Pulmonary artery endothelial cell (primary cell): ENCODE measurements around the gene ACY1. TPM values are rescaled to one million over a fixed set of nuclear protein-coding genes. Genes with fewer than 3 reads are reported as not detected.
A peak's percentile ranks its signal among the peaks of the same experiment; 100 is the strongest.
"Not testable (repeated sequence)": the region's sequence is repeated elsewhere in the genome, so short reads cannot be mapped to it uniquely, and the experiment has no call there.

Experiments used
- DNase-seq: peaks from one replicate; pipeline ENCODE4 v3.0.0-alpha.2; 2011; ENCODE audit warnings: low read depth, low spot score
- total RNA-seq: library from RNA; depleted of rRNA; stranded (reverse); fragments of >200 nt; gene quantifications from 2 replicates; pipeline ENCODE4 v1.2.3, GENCODE V29; 2014

ACY1 gene
- total RNA-seq, 1 donor from 2014 or later, result 23.7 TPM

DNA sequence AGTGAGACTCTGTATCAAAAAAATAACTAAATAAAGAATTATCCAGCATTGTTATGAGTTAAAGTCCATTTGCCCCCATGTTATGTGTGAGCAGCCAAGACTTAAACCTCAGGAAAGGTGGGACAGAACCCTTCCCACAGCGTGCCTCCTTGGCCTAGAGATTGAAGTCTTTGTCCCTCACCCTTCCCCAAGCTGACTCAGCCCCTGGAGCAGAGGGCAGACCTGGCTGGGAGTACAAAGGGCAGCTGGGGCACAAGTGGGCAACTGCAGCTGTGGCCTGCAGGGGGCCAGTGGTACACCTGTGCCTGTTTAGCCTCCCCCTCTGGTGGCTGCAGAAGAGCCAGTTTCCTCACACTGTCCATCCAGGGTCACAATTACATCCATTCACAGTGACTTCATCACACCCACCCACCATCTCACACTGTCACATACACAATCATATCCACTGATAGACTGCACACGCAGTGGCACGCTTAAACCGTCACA lies 940 bp upstream of the ACY1 start:
- no peak for DNase-seq

DNA sequence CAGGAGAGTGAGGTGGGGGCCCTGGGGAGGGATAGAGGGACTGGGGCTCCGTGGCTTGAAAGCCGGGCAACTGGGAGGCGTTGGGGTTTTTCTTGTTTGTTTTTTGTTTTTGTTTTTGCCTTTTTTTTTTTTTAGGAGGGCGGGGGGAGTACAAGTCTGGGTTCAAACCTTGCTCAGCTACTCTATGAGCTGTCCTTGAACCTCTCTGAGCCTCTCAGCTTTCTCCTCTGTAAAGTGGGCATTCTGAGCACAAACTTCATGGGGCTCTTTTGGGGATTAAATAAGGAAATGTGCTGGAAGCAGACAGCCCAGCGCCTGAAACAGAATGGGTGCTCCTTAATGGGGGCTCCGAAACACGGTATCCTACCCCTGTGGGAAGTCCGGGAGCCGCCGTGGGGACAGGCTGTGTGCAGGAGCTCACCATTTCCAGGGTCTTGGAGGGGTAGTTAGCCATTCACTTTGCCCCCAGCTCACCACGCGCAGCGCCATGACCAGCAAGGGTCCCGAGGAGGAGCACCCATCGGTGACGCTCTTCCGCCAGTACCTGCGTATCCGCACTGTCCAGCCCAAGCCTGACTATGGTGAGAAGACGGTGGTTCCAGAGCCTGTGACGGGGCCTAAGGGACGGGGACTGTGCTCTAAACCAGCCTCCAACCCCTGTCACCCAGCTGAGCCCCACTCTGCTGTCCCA lies 388 bp downstream of the ACY1 start:
- no peak for DNase-seq

DNA sequence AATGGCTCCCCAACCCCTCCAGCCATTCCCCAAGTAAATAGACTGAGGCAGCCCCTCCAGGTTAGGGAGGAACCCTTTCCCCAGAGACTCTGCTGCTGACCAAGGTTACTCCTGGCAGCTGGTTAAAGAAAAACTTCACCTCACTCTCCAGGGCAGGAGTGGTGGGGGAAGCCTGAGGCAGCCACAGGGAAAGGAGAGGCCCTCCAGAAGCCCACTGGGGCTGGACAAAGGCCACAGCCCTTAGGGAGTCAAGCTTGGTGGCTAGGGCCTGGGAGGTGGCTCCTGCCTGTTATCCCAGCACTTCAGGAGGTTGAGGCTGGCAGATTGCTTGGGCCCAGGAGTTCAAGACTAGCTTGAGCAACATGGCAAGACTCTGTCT lies 923 bp downstream of the ACY1 start:
- no peak for DNase-seq

DNA sequence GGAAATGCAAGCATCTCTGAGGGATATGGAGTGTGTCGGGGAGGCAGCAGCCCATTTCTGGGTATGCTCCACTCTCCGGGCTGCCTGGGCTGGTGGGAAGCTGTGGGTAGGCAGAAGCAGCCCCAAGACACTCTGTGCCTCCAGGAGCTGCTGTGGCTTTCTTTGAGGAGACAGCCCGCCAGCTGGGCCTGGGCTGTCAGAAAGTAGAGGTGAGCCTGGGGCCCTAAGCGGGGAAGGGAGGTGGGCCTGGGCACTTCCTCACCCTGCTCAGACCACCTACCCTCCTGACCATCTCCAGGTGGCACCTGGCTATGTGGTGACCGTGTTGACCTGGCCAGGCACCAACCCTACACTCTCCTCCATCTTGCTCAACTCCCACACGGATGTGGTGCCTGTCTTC lies 1.7 kb downstream of the ACY1 start:
- no peak for DNase-seq

DNA sequence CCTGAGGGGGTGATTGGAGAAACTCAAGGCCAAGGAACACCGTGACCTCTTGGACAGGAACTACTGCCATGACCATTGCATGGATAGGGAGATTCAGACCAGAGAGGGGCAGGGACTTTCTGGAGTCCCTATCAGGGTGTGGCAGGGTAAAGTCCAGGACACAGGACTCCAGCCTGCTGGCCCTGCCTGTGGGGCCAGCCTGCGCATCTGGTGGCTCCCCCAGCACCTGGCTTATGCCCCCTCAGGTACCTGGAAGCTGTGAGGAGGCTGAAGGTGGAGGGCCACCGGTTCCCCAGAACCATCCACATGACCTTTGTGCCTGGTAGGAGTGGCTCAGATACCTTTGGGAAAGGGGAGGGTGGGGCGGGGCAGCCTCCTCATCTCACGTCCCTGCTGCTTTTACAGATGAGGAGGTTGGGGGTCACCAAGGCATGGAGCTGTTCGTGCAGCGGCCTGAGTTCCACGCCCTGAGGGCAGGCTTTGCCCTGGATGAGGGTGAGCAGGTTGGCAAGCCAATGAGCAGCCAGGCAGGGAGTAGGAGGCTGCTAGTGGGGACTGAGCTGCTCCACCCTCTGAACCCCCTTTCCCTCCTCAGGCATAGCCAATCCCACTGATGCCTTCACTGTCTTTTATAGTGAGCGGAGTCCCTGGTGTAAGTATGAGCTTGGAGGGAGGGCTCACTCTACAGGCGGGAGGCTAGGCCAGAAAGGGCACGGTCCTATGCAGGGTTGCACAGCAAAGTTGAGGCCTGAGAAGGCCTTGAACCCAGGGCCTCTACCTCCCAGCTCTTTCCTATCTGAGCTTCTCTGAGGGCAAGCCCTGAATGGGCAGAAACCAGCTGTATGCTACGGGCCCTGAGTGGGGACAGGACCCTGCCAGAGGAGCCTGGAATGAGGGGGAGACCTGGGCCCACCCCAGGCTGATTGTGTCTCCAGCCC lies 2.9 kb downstream of the ACY1 start:
- DNase-seq, result no peak

DNA sequence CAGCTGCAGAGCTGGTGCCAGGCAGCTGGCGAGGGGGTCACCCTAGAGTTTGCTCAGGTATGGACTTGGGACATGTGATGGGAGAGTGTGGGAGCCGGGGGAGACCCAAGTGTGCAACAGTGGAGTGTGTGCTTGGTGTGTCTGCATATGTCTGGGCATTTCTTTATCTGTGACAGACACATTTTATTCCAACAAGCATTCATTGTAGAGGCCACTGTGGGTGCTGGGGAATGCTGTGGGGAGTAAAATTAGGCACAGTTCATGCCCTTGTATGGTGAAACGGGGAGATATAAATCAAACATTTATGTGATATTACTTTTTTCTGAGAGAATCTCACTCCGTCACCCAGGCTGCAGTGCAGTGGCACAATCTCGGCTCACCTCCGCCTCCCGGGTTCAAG lies 4.2 kb downstream of the ACY1 start:
- no peak for DNase-seq

DNA sequence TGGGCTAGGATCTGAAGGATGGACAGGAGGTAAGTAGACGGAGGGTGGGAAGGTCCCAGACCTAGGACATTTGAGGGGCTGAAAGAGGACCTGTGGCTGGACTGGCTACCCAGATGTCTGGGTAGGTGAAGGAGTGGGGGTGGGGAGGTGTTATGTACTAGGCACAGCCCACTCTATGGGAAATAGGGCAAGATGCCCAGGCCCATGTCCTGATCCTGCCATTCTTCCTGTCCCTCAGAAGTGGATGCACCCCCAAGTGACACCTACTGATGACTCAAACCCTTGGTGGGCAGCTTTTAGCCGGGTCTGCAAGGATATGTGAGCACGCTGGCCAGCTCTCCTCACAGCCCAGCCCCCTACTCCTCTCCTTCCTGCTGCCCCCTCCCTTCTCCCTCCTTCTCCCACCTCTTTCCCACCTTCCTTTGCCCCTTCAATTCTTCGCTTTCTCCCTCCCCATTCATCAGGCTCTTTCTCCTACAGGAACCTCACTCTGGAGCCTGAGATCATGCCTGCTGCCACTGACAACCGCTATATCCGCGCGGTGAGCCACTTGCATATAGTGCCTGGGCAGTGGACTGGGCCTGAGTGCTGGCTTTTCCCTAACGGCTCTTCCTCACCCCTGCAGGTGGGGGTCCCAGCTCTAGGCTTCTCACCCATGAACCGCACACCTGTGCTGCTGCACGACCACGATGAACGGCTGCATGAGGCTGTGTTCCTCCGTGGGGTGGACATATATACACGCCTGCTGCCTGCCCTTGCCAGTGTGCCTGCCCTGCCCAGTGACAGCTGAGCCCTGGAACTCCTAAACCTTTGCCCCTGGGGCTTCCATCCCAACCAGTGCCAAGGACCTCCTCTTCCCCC lies 5.2 kb downstream of the ACY1 start:
- no peak for DNase-seq

DNA sequence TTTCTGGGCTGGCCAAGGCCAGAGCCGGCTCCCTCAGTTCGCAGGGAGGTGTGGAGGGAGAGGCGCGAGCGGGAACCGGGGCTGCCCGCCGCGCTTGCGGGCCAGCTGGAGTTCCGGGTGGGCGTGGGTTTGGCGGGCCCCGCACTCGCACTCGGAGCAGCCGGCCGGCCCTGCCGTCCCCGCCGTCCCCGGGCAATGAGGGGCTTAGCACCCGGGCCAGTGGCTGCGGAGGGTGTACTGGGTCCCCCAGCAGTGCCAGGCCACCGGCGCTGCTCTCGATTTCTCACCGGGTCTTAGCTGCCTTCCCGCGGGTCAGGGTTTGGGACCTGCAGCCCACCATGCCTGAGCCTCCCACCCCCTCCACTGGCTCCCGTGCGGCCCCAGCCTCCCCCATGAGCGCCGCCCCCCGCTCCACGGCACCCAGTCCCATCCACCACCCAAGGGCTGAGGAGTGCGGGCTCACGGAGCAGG lies 7.2 kb downstream of the ACY1 start:
- DNase-seq, result not testable (repeated sequence)

DNA sequence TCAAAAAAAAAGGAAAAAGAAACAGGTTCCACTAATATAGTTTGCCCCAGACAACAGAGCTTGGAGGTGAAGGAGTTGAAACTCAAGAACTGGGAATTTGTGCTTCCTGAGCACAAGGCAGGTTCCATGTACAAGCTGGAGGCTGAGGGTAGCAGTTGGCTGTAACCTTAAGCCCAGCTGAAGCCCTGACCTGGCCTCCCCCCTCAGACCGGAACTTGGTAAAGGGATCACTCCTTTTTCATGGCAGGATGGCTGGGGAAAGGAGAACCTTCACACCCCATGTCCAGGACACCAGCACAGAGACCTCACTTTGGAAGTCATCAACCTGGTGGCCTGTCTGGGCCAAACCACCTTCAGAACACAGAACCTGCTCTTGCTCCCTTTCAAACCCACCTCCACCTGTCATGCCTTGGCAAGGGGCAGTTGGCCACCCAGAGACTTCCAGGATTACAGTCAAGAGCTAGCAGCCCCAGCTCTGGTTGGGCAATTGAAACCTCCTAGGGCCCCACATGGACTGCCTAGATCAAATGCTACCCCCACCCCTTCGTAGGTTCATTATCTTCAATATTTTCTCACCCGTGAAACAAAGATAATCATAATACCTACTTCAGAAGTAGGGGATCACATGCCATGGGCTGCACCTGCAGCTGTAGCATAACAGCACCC lies 8.8 kb downstream of the ACY1 start:
- no peak for DNase-seq

DNA sequence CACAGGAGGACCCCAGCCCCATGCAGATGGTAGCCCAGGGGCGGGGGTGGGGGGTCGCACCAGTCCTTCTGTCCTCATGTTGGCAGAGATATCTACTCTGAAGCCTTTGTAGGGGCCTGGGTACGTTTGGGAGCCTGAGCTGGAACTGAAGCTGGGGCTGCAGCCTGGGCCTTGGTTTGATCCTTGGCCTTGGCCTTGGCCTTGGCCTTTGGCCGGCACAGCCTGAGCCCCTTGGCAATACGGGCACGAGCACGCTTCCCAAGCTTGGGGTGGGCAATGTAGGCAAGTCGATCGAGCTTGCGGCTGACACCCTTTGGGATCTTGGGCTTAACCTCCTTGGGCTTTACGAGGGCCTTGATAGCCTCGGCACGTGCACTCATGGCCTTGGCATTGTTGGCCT lies 10.3 kb downstream of the ACY1 start:
- DNase-seq, result not testable (repeated sequence)

DNA sequence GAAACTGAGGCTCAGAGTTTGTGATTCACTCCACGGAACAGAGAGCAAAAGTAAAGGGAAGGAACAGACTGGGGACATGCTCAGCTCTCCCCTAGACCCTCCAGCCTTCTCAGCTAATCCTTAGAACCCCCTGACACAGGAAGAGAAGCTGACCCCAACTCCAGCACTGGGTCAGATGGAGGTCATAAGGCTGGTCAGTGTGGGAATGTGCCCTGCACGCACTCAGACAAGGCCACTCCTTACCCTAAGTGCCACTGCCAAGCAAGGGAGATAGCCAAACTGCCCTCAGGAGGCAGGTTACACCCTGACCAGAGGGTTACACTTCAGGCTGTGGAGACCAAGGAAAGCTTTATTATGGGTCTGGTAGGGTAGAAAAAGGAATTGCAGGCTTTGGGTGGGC lies 11.2 kb downstream of the ACY1 start:
- no peak for DNase-seq

DNA sequence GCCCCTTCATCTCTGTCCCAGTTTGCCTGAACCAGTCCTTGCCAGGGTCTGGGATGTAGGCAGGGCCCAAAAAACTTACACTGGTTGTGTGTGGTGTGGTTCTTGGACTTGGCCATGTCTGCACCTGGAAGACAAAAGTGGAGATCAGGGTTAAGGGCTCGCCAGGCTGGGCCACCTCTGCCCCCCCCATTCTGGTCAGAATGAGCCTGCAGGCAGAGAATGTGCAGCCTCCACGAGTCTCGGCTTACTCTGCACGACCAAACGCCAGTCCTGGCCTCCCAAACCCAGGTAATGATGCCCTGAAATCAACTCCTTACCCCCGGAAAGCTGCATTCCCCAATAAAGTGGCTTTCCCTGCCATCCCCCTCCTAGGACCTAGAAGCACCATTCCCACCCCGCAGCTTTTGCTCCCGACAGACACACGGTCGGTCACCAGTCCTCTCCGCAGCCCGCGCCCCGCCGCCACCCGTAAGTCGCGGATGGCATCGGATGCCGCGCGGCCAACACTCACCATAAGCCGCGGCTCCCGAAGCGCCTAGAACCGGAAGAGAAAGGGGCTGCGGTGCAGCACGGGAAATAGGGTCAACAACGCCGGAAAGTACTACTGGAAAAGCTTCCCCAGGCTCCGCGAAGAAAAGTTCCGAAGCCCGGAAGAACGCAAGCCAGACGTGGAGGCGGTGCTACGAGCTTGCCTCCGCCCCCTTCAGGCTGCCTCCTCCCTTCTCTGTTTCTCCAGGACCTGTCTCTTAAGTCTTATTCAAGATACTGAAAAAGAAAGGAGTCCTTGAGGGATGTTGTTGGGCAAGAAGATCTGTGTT lies 12.2 kb downstream of the ACY1 start, which contains the start of gene RPL29:
Gene RPL29 (minus strand): TSS at position 550 of the 818 bp plus-strand sequence. CDS start 434 bp downstream, at position 116.
- peak; percentile 88 for DNase-seq

DNA sequence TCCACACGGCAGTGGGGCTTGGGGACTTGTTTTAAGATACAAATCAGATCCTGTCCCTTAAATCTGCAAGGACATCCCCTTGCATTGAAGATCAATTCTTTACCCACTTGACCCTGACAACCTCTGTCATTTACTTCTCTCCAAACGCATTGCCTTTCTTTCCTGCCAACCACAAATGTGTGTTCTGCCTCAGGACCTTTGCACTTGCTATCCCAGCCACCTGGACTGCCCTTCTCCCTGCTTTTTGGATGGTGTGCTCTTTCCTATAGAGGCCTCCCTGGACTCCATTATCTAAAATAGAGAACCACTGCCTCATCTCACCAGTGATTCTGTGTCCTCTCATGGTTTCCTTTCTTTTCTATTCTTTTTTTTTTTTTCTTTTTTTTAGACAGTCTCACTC lies 13.8 kb downstream of the ACY1 start:
- no peak for DNase-seq

DNA sequence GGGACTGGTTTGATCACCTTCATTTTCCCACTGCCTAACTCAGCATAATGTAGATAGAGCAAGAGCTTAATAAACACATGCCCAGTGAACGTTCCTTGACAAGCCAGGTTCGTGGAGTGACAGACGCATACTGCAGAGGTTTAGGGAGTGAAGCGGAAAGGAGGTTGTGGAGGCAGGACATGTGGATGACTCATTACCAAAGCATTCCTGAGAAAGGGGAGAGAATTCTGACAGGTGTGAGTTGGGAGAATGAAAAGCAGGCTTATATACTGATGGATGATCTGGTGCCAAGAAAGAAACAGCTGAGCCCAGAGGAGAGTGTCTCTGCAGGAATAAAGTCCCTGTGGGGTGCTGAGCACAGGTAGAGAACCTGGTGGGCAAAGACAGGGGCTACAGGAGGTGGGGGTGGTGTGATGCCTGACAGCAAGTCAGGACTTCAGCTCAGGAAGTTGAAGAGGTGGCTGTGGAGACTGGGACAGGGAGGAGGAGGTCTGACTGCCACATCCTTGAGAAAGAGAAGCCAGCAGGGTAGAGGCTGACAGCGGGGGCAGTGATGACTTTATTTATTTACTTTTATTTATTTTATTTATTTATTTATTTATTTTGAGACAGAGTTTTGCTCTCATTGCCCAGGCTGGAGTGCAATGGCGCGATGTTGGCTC lies 14.7 kb downstream of the ACY1 start:
- DNase-seq, result no peak

DNA sequence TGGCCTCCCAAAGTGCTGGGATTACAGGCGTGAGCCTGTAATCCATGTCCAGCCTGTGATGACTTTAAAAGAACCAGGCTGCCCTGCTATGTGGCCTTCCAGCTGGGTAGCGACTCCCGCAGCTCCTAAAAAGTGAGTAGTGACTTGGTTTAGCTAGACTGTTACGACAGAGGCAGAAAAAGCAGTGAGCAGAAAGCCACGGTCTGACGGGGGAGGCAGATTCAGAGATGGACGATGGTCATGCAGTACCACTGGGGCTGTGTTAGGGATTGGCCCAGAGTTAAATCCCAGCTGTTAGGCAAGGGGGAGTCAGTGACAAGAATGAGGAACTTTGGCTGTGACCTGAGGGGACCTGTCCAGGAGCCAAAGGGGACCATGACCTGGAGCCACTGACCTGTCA lies 15.4 kb downstream of the ACY1 start:
- no peak for DNase-seq

DNA sequence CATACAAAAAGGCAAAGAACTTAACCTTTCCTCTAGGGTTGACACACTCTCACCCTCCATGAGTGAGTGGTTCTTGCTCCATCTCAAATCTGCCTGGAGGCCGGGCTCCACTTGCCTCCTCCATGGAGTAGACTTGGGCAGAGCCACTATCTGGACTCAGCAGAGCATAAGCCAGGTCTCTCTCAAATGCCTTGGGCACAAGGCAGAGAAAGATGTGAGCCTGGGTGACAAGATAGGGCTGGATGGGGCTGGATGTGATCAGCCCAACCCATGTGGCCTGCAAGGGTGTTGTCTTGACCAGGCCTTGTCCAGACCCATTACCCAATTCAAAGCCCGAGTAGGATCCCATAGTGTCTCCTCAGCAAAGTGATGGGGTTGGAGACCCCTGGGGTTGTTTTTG lies 16.5 kb downstream of the ACY1 start:
- no peak for DNase-seq

DNA sequence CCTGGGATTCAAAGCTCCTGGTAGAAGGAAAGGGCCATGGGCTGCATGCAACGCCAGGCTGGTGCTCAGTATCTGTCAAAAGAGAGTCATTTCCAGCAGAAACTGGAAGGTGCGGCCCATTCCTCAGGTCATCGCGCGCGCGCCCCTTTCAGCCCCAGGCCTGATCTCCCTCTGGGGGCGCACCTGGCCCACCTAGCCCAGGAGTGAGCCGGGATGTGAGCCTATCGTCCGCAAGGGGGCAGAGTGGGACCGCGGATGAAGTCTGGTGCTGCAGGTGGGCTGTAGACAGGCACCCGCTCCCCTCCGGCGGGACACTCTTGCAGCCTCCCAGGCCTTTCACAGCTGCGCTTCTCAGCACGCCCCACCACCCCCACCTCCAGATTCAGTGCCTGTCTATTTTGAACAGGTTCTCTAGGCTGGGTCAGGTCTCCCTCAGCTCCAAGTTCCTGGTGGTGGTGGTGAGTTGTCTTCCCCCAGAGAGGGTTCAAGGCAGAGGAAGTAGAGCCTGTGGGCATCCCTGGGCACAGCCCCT lies 18.2 kb downstream of the ACY1 start:
- peak; percentile 20 for DNase-seq

DNA sequence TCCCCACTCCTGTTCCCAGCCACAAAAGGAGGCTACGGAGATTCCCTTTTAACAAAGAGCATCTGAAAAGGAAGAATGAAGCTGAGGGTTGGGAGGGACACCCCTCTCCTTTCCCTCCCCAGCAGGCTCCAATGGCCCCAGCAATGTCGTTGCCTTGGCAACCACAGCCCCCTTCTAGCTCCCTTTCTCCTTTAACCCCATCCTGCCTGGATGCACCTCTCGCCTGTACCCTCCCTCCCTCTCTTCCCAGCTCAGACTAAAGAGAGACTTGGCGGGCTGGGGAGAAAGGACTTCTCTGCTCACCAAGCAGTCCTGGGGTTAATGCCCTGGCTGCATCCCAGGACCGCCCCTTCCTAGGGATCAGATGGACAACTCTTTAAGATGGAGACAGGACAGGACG lies 19.4 kb downstream of the ACY1 start:
- DNase-seq, result no peak

DNA sequence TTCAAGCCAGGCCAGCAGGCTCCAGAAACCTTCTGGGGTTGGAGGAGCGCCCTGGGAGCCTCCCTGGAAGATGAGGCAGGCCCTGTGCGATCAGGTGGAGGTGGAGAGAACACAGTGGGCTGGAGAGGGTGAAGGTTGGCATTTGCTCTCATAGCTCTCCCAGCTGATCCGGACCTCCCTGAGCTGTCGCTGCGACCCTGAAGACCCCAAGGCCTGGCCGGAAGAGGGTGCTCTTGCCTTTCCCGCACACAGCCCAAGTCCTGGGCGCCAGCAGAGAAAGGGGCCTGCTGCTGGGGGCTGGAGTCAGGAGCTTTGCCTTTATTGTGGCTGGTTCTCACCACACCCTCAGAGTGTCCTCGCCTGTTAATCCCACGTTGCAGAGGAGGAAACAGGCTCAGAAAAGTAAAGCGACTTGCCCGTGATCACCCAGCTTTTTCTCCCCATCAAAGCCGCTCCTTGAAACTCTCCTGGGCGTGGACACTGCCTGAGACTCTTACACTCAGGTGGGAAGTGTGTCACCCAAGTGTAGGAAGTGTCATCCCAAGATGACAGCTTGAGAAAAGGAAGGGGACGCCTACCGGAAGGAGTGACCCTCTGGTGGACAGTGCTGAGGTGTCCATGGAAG lies 20.9 kb downstream of the ACY1 start:
- no peak for DNase-seq
